ENCODE data around the gene OR52A5. TPM values are rescaled to one million over a fixed set of nuclear protein-coding genes. Genes with fewer than 3 reads are reported as not detected.
"Not testable (repeated sequence)": the region's sequence is repeated elsewhere in the genome, so short reads cannot be mapped to it uniquely, and the experiment has no call there.

Gene OR52A5
- polyA plus RNA-seq, 1 of the 3 experiments (the other 2 are of a cell fraction) = not detected

DNA sequence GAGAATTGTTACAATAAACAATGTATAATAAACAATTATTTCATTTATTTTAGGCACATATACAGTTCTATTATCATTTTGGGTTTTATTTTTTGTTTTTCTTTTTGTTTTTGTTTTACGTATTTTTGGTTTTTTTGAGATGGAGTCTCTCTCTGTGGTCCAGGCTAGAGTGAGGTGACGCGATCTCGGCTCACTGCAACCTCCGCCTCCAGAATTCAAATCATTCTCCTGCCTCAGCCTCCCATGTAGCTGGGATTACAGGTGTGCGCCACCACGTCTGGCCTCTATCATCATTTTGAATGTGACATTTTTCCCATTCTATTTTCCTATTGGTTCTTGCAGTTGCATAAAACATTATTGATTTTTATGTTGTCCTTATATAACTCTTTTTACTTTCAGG, 36.8 kb upstream of the OR52A5 start:
- no peak overlapping the region for H3K9ac ChIP-seq
- no peak overlapping the region for H3K4me3 ChIP-seq (ENCODE audit: low read depth in 2 of 2, low read length in 1 of 2)
- H3K4me1 ChIP-seq (ENCODE audit: control insufficient read depth in 1 of 2, insufficient read depth in 2 of 2, low read depth in 1 of 2, low read length in 1 of 2) = no peaks in the 10 kb centered on the region
- no peak for DNase-seq
- WGBS (ENCODE audit: low lambda C conversion rate) = 8% methylated on average over 7 of the region's 7 CpGs
- no peaks in the 10 kb centered on the region for H4K20me1 ChIP-seq (ENCODE audit: insufficient read depth)
- ChIA-PET POLR2A (no interaction called here), CTCF (no interaction called here)
- no peaks in the 10 kb centered on the region for H3K36me3 ChIP-seq (replicated peaks in 1 of 2; ENCODE audit: control insufficient read depth in 1 of 2, insufficient read depth in 2 of 2, low read length in 1 of 2)
- no peak overlapping the region for H2AFZ ChIP-seq (ENCODE audit: low read depth)
- H3K27ac ChIP-seq (ENCODE audit: low read depth in 2 of 2, low read length in 1 of 2) = no peak overlapping the region
- no peaks in the 10 kb centered on the region for H3K9me2 ChIP-seq
- no peaks in the 10 kb centered on the region for H3K9me3 ChIP-seq
- no peak overlapping the region for H3K4me2 ChIP-seq
- H3F3A ChIP-seq (replicated peaks; ENCODE audit: insufficient read depth) = no peaks in the 10 kb centered on the region
- H3K27me3 ChIP-seq (ENCODE audit: insufficient read depth) = no peaks in the 10 kb centered on the region; the same call in 1 of the 2 replicates
- H3K79me2 ChIP-seq (ENCODE audit: insufficient read depth) = no peaks in the 10 kb centered on the region
- TF ChIP-seq ELF1 (IDR thresholded peaks at IDR 0.05) (no peak), FOXM1 (IDR thresholded peaks at IDR 0.05; ENCODE audit: low read depth) (no peak), RCOR1 (IDR thresholded peaks at IDR 0.05; ENCODE audit: low read length) (no peak)

- 0% methylated on average over 2 of the region's 2 CpGs for WGBS (ENCODE audit: low lambda C conversion rate)
These were observed 33.7 kb upstream of the OR52A5 start for GRCh38 chr11:5171856-5172255.

DNA sequence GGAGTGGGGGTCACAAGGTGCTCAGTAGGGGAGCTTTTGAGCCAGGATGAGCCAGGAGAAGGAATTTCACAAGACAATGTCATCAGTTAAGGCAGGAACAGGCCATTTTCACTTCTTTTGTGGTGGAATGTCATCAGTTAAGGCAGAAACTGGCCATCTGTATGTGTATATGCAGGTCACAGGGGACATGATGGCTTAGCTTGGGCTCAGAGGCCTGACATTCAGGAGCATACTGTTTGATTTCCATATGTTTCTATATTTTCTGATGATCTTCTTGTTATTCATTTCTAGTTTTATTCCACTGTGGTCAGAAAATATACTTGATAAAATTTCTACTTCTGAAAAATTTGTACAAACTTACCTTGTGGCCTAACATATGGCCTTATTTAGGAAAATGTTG, 27.7 kb upstream of the OR52A5 start:
- H3K4me1 ChIP-seq (ENCODE audit: control insufficient read depth in 1 of 2, insufficient read depth in 2 of 2, low read depth in 1 of 2, low read length in 1 of 2); H3K4me2 ChIP-seq; H3K79me2 ChIP-seq (ENCODE audit: insufficient read depth); CTCF ChIA-PET; H3K9ac ChIP-seq; POLR2A ChIA-PET; H3K9me2 ChIP-seq; H2AFZ ChIP-seq (ENCODE audit: low read depth); H4K20me1 ChIP-seq (ENCODE audit: insufficient read depth); H3K4me3 ChIP-seq (ENCODE audit: low read depth in 2 of 2, low read length in 1 of 2); H3K27me3 ChIP-seq (ENCODE audit: insufficient read depth); DNase-seq; H3F3A ChIP-seq (replicated peaks; ENCODE audit: insufficient read depth); H3K9me3 ChIP-seq; H3K27ac ChIP-seq (ENCODE audit: low read depth in 2 of 2, low read length in 1 of 2); H3K36me3 ChIP-seq (replicated peaks in 1 of 2; ENCODE audit: control insufficient read depth in 1 of 2, insufficient read depth in 2 of 2, low read length in 1 of 2): not testable (repeated sequence)

More at GRCh38 chr11:5171856-5172255, 33.7 kb upstream of the OR52A5 start:
- H3K4me1 ChIP-seq (ENCODE audit: control insufficient read depth in 1 of 2, insufficient read depth in 2 of 2, low read depth in 1 of 2, low read length in 1 of 2) = no peaks in the 10 kb centered on the region
- no peak overlapping the region for H3K4me3 ChIP-seq (ENCODE audit: low read depth in 2 of 2, low read length in 1 of 2)
- ChIA-PET POLR2A (no interaction called here), CTCF (no interaction called here)
- H3K9ac ChIP-seq = no peak overlapping the region
- H3K4me2 ChIP-seq = no peak overlapping the region
- H3K36me3 ChIP-seq (replicated peaks in 1 of 2; ENCODE audit: control insufficient read depth in 1 of 2, insufficient read depth in 2 of 2, low read length in 1 of 2) = no peaks in the 10 kb centered on the region
- no peaks in the 10 kb centered on the region for H3K9me2 ChIP-seq
- H3K27me3 ChIP-seq (ENCODE audit: insufficient read depth) = no peaks in the 10 kb centered on the region; the same call in 1 of the 2 replicates
- DNase-seq = no peak
- no peaks in the 10 kb centered on the region for H3F3A ChIP-seq (replicated peaks; ENCODE audit: insufficient read depth)
- TF ChIP-seq TCF12 (IDR thresholded peaks at IDR 0.05) (no peak), RCOR1 (IDR thresholded peaks at IDR 0.05; ENCODE audit: low read length) (no peak), CHD2 (IDR thresholded peaks at IDR 0.05; ENCODE audit: low read length, partially characterized antibody) (no peak), SIN3A (IDR thresholded peaks at IDR 0.05; ENCODE audit: borderline replicate concordance, low read depth, low read length) (no peak), FOSL2 (IDR thresholded peaks at IDR 0.05; ENCODE audit: borderline replicate concordance, low read depth) (no peak), SMC3 (IDR thresholded peaks at IDR 0.05; ENCODE audit: low read depth, low read length) (no peak), TEAD4 (IDR thresholded peaks at IDR 0.05; ENCODE audit: borderline replicate concordance, insufficient read depth) (no peak), RAD21 (IDR thresholded peaks at IDR 0.05; ENCODE audit: low read length) (no peak), MEF2A (IDR thresholded peaks at IDR 0.05; ENCODE audit: borderline replicate concordance, low read depth) (no peak), USF2 (IDR thresholded peaks at IDR 0.05; ENCODE audit: borderline replicate concordance, low read depth, low read length) (no peak), NFIC (IDR thresholded peaks at IDR 0.05; ENCODE audit: borderline replicate concordance) (no peak), GABPA (IDR thresholded peaks at IDR 0.05; ENCODE audit: low read depth) (no peak)
- TF ChIP-seq, protein P1, sequence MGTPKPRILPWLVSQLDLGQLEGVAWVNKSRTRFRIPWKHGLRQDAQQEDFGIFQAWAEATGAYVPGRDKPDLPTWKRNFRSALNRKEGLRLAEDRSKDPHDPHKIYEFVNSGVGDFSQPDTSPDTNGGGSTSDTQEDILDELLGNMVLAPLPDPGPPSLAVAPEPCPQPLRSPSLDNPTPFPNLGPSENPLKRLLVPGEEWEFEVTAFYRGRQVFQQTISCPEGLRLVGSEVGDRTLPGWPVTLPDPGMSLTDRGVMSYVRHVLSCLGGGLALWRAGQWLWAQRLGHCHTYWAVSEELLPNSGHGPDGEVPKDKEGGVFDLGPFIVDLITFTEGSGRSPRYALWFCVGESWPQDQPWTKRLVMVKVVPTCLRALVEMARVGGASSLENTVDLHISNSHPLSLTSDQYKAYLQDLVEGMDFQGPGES (IDR thresholded peaks at IDR 0.05; ENCODE audit: low read depth, low read length) = no peak
- H3K9me3 ChIP-seq = no peaks in the 10 kb centered on the region
- no peaks in the 10 kb centered on the region for H4K20me1 ChIP-seq (ENCODE audit: insufficient read depth)
- H2AFZ ChIP-seq (ENCODE audit: low read depth) = no peak overlapping the region
- H3K79me2 ChIP-seq (ENCODE audit: insufficient read depth) = no peaks in the 10 kb centered on the region
- no peak overlapping the region for H3K27ac ChIP-seq (ENCODE audit: low read depth in 2 of 2, low read length in 1 of 2)

DNA sequence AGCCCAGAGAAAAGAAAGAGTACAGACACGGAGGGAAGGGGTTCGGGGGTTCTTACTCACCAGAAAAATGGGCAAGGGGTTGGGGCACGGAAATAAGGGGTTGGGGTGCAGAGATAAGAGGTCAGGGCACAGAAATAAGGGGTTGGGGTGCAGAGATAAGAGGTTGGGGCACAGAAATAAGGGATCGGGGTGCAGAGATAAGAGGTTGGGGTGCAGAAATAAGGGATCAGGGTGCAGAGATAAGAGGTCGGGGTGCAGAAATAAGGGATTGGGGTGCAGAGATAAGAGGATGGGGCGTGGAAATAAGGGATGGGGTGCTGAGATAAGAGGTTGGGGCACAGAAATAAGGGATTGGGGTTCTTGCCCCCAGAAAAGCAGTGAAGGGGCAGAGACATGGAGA, 26.7 kb upstream of the OR52A5 start:
- H3K36me3 ChIP-seq (replicated peaks in 1 of 2; ENCODE audit: control insufficient read depth in 1 of 2, insufficient read depth in 2 of 2, low read length in 1 of 2); H3K9me2 ChIP-seq; CTCF ChIA-PET; H3K9ac ChIP-seq; H3K4me3 ChIP-seq (ENCODE audit: low read depth in 2 of 2, low read length in 1 of 2); H3K79me2 ChIP-seq (ENCODE audit: insufficient read depth); H4K20me1 ChIP-seq (ENCODE audit: insufficient read depth); H3K4me2 ChIP-seq; POLR2A ChIA-PET; H3K27ac ChIP-seq (ENCODE audit: low read depth in 2 of 2, low read length in 1 of 2); H3K4me1 ChIP-seq (ENCODE audit: control insufficient read depth in 1 of 2, insufficient read depth in 2 of 2, low read depth in 1 of 2, low read length in 1 of 2); H2AFZ ChIP-seq (ENCODE audit: low read depth); DNase-seq; H3F3A ChIP-seq (replicated peaks; ENCODE audit: insufficient read depth); H3K9me3 ChIP-seq; H3K27me3 ChIP-seq (ENCODE audit: insufficient read depth): not testable (repeated sequence)
- 5% methylated on average over 6 of the region's 6 CpGs for WGBS (ENCODE audit: low lambda C conversion rate)

All from SK-N-SH (cell line).